SJSA1 (cell line): ENCODE data around the gene IARS2. TPM values are rescaled to one million over a fixed set of nuclear protein-coding genes. Genes with fewer than 3 reads are reported as not detected.
"Not testable (repeated sequence)": the region's sequence is repeated elsewhere in the genome, so short reads cannot be mapped to it uniquely, and the experiment has no call there.

ENCODE experiments used
- DNase-seq, 2 experiments: peaks; one replicate each; pipeline ENCODE4 v3.0.0-alpha.2; 2015 to 2020; ENCODE audit warnings: low spot score in 2 of 2, low read depth in 1 of 2
- H3K27ac ChIP-seq: fragments of 250-450 bp; sonication (Bioruptor Pico); 2 replicates; pipeline ENCODE4 v1.5.1; 2020; ENCODE audit warnings: mild to moderate bottlenecking, moderate library complexity
- H3K27me3 ChIP-seq: fragments of 250-450 bp; sonication (Bioruptor Pico); replicated peaks from 2 replicates; pipeline ENCODE4 v1.5.1; 2020; ENCODE audit warnings: mild to moderate bottlenecking, moderate library complexity
- H3K36me3 ChIP-seq: fragments of 250-450 bp; sonication (Bioruptor Pico); 2 replicates; pipeline ENCODE4 v1.5.1; 2020; ENCODE audit warnings: mild to moderate bottlenecking
- H3K4me1 ChIP-seq: fragments of 250-450 bp; sonication (Bioruptor Pico); replicated peaks from 2 replicates; pipeline ENCODE4 v1.6.1; 2021; ENCODE audit warnings: mild to moderate bottlenecking
- H3K4me3 ChIP-seq: fragments of 250-450 bp; sonication (Bioruptor Pico); 2 replicates; pipeline ENCODE4 v1.5.1; 2020; ENCODE audit warnings: mild to moderate bottlenecking
- H3K9me3 ChIP-seq: fragments of 250-450 bp; sonication (Bioruptor Pico); replicated peaks from 2 replicates; pipeline ENCODE4 v1.5.1; 2020; ENCODE audit warnings: mild to moderate bottlenecking
- total RNA-seq: library from RNA; depleted of rRNA; stranded (reverse); fragments of >200 nt; shearing (Covaris generic); gene quantifications from 2 replicates; pipeline ENCODE4 v1.2.3, GENCODE V29; 2014

IARS2 gene
- total RNA-seq, 1 experiment from 2014 or later: 82.9 TPM

DNA sequence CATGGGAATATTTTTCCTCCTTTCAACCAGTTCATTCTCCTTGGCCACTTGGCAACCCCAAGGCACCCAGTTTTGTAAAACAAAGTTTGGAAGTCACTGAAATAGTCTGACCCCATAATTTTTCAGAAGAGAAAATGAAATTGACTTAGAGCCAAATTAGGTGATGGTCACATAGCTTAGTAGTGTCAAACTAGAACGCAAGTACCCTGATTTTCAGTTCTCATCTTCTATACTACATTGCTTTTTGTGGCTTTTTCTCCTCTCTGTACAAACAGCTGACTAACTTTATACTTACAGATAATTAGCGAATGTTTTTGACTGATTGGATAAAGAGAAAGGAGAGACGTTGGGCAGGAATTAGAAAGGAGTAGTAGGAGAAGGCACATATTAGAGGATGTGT, 33.1 kb downstream of the IARS2 start:
- Histone ChIP-seq H3K4me3 (no peak overlapping the region), H3K36me3 (peaks cover 30% of the 10 kb centered on the region), H3K9me3 (no peaks in the 10 kb centered on the region), H3K4me1 (no peaks in the 10 kb centered on the region), H3K27ac (no peak overlapping the region), H3K27me3 (no peaks in the 10 kb centered on the region)
- no peak for DNase-seq

DNA sequence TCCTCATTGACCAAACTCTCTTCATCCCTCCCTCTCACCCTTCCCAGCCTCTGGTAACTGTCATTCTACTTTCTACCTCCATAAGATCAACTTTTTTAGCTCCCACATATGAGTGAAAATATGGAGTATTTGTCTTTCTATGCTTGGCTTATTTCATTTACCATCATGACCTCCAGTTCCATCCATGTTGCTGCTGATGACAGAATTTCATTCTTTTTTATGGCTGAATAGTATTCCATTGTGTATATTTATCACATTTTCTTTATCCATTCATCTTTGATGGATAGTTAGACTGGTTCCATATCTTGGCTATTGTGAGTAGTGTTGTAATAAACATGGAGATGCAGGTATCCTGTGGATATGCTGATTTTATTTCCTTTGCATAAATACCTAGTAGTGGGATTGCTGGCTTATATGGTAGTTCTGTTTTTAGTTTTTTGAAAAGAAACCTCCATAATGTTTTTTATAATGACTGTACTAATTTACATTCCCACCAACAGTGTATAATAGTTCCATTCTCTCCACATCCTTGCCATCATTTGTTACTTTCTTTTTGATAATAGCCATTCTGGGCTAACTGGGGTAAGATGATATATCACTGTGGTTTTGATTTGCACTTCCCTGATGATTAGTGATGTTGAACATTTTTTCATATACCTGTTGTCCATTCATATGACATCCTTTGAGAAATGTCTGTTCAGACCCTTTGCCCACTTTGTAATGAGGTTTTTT, 35.7 kb downstream of the IARS2 start:
- H3K27ac ChIP-seq: no peak overlapping the region
- no peak for DNase-seq
- H3K9me3 ChIP-seq: no peaks in the 10 kb centered on the region
- peaks cover 36% of the 10 kb centered on the region for H3K36me3 ChIP-seq
- no peaks in the 10 kb centered on the region for H3K4me1 ChIP-seq
- no peaks in the 10 kb centered on the region for H3K27me3 ChIP-seq
- H3K4me3 ChIP-seq: no peak overlapping the region

DNA sequence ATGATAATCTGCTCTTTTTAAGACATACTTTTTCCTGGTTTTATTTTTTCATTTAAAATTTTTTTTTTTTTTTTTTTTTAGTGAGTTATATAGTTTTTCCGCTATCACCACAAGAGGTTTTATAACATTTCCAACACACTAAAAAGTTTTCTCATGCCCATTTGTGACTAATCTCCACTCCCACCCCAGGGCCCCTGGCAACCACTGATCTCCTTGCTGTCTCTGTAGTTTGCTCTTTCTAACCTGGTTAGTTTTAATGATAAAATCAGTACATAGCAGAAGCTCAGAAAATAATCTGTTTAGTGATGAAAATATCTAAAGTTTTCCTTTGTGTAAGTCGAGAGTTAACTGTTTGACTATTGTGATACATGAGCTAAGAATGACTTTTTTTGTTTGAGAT, 41.8 kb downstream of the IARS2 start:
- no peak overlapping the region for H3K4me3 ChIP-seq
- H3K27ac ChIP-seq: no peak overlapping the region
- DNase-seq: no peak
- H3K36me3 ChIP-seq: peaks cover 54% of the 10 kb centered on the region
- no peaks in the 10 kb centered on the region for H3K27me3 ChIP-seq
- no peaks in the 10 kb centered on the region for H3K9me3 ChIP-seq
- no peaks in the 10 kb centered on the region for H3K4me1 ChIP-seq

DNA sequence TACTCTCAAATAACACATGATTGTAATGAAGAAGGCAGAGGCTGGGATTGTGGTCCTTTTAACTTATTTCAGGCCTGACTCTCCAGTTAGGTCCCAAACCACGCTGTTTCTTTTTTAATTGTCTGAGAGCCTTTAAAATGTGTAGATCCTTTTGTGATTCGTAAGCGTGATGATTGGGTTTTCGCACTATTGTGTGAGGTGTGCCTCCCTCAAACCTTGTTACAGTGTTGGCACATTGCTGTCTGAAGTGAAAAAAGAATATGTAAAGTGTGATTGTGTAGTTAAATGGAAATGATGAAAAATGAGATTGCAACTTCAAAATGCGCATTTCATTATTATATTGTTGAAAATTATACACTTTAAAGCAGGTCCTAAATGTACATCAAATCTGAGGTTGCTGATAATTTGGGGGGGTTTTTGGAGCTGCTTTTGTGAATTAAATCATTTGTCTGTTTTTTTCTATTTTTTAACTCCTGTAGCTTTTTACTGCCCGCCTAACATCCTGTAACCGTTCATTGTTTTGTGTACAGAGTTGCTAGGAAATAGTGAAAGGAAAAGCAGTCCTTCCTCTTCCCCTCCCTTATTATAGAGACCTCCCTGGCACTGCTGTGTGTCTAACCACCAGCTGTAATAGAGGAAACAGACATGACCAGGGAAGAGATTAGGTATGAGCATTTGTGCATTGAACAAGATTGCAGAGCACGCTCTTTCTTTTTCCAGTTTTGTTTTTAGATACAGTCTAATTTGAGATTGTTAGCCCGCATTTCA, 43.3 kb downstream of the IARS2 start:
- H3K4me3 ChIP-seq: no peak overlapping the region
- no peak overlapping the region for H3K27ac ChIP-seq
- no peaks in the 10 kb centered on the region for H3K4me1 ChIP-seq
- DNase-seq: no peak
- no peaks in the 10 kb centered on the region for H3K9me3 ChIP-seq
- no peaks in the 10 kb centered on the region for H3K27me3 ChIP-seq
- H3K36me3 ChIP-seq: peaks cover 66% of the 10 kb centered on the region

DNA sequence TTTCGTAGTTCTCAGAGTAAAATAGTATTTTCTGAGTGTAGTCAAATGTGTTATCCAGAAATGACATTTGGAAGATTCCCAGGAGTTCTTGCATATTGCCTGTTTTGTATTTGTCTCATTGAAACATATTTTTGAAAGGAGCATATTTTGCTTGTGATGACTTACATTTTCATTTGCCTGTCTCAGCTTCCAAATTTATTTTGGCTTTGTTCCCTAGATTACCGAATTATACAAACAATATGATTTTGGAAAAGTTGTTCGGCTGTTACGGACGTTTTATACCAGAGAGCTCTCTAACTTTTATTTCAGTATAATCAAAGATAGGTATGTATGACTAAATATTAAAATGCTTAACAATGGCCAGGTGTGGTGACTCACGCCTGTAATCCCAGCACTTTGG, 46.0 kb downstream of the IARS2 start:
- H3K9me3 ChIP-seq: no peaks in the 10 kb centered on the region
- H3K36me3 ChIP-seq: peaks cover 61% of the 10 kb centered on the region
- no peak overlapping the region for H3K27ac ChIP-seq
- H3K4me1 ChIP-seq: no peaks in the 10 kb centered on the region
- no peaks in the 10 kb centered on the region for H3K27me3 ChIP-seq
- DNase-seq: no peak
- H3K4me3 ChIP-seq: no peak overlapping the region

DNA sequence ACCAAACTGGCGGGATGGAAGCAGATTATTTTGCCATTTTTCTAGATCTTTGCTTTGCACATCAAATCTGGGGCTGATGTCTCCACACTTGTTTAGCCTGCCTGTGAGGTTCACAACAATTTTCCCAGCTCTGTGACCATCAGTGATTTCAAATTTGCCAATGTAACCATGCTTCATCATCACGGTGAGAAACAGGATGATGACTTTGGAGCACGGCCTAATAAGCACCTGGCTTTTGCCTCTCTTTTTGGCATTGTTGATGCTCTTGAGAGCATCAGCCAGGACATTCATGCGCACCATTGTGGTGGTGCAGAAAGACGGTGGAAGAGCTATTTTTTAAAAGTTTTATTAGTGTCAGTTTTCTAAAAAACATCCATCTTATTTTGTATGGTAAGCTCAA, 50.1 kb downstream of the IARS2 start:
- Histone ChIP-seq H3K27ac (no peak overlapping the region), H3K9me3 (no peaks in the 10 kb centered on the region), H3K4me1 (no peaks in the 10 kb centered on the region), H3K27me3 (no peaks in the 10 kb centered on the region), H3K4me3 (no peak overlapping the region), H3K36me3 (peaks cover 56% of the 10 kb centered on the region)
- DNase-seq: no peak

DNA sequence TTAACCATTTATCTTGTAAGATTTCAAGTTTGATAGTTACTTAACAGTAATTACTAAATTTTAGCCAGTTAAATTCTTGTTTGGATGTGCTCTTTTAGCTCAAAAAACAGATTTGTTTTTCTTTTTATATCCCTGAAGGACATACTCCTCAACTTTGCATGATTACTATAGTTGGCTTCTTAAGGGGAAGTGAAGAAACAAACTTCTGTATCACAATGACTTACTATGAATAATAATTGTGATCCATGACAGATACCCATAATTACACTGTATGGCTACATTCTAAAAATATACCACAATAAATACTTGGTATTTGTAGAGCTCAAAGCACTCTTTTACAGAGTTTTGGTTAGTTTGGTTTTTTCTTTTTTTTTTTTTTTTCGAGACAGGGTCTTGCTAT, 55.8 kb downstream of the IARS2 start:
- Histone ChIP-seq H3K36me3 (peaks cover 56% of the 10 kb centered on the region), H3K27me3 (no peaks in the 10 kb centered on the region), H3K9me3 (no peaks in the 10 kb centered on the region), H3K4me1 (no peaks in the 10 kb centered on the region), H3K27ac (no peak overlapping the region), H3K4me3 (no peak overlapping the region)
- no peak for DNase-seq

DNA sequence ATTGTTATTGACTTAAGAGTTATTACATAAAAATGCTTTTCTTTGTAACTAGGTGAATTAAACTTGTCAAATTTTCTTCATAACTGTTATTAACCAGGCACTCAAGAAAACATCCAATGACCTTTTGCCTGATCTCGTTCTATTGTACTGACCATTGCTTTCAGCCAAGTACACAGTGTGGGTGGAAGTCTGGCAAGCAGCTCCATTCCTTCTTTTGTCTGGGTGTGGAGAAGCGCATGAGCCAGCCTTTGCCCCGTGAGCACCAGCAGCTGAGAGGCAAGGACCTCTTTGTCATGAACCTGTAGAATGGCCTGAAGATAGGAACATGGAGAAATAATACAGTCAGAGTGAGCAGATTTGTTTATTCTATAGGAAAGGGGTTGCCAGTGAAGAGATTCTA, 57.5 kb downstream of the IARS2 start:
- H3K27ac ChIP-seq: no peak overlapping the region
- DNase-seq: no peak
- H3K9me3 ChIP-seq: no peaks in the 10 kb centered on the region
- H3K27me3 ChIP-seq: no peaks in the 10 kb centered on the region
- no peak overlapping the region for H3K4me3 ChIP-seq
- no peaks in the 10 kb centered on the region for H3K4me1 ChIP-seq
- H3K36me3 ChIP-seq: peaks cover 58% of the 10 kb centered on the region

DNA sequence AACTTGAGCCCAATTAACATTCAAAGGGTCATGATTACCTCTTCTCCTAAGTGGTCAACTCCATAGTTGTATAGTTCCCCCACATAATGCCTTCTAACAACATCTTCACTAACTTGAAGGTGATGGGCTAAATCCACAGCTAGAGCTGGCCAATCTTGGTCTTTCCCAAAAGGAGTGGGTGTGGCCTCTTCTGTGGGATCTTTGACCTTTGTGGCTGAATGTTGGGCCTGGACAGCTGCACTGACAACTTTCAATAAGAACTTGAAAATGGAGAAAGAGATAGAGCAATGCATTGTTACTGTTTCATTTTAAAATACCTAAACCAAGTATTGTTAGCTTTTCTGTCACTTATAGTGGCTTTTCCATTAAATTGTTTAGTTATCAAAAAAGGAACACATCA, 59.2 kb downstream of the IARS2 start:
- H3K4me3 ChIP-seq: no peak overlapping the region
- no peaks in the 10 kb centered on the region for H3K4me1 ChIP-seq
- H3K9me3 ChIP-seq: no peaks in the 10 kb centered on the region
- no peak overlapping the region for H3K27ac ChIP-seq
- H3K27me3 ChIP-seq: no peaks in the 10 kb centered on the region
- DNase-seq: no peak
- H3K36me3 ChIP-seq: peaks cover 60% of the 10 kb centered on the region

DNA sequence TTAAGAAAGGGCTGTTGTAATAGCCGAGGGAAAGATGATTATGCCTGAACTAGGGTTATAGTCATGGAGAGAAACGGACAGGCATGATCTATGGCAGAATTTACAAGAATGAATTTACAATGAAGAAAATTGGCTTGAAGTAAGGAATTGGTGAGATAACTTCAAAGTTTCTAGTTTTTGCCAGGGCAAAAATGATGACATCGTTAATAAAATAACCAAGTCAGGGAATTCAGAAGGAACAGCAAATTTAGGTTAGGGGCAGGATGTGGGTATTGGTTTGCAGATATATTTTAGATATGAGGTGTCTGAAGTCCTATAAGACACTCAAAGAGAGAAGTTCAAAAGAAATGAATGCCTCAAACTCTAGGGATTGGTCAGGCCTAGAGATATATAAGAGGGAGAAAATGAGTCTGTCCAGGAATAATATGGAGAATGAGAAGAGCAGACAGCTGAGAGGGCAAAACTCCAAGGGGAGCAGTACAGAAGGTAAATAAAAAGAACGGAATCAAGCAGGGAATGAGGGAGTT, 62.8 kb downstream of the IARS2 start:
- no peaks in the 10 kb centered on the region for H3K4me1 ChIP-seq
- H3K36me3 ChIP-seq: peaks cover 62% of the 10 kb centered on the region
- no peaks in the 10 kb centered on the region for H3K9me3 ChIP-seq
- no peak for DNase-seq
- H3K27ac ChIP-seq: no peak overlapping the region
- H3K4me3 ChIP-seq: no peak overlapping the region
- H3K27me3 ChIP-seq: no peaks in the 10 kb centered on the region

DNA sequence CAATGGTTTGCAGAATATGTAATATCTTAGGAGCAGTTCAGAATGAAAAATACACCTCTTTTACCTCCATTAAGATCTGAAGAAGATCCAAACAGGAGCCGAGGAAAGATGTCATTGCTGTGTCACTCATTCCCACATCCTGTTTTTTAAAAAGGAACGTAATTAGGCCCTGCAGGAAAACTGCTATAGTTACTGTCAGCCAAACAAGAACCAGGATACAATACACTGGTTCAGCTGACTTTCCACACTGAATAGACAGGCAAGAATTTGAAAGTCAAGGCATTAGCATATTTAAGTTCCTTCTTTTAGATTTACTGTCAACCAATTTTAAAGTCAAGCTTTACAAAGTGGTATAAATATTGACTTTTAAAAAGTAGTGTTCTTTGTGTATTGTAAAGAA, 63.8 kb downstream of the IARS2 start:
- no peaks in the 10 kb centered on the region for H3K4me1 ChIP-seq
- H3K36me3 ChIP-seq: peaks cover 53% of the 10 kb centered on the region
- H3K4me3 ChIP-seq: no peak overlapping the region
- no peaks in the 10 kb centered on the region for H3K9me3 ChIP-seq
- DNase-seq: no peak
- no peaks in the 10 kb centered on the region for H3K27me3 ChIP-seq
- H3K27ac ChIP-seq: no peak overlapping the region

DNA sequence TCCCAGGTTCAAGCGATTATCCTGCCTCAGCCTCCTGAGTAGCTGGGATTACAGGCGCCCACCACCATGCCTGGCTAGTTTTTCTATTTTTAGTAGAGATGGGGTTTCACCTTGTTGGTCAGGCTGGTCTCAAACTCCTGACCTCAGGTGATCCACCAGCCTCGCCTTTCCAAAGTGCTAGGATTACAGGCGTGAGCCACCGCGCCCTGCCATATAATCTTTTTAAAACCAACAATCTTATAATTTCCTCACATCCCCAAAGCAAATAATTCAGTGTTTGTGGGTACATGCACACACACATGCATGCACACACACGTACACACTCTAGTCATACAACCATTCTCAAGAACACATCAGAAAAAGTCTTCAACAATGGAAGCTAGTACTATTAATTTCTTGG, 64.6 kb downstream of the IARS2 start:
- not testable (repeated sequence) for H3K27ac ChIP-seq, H3K4me1 ChIP-seq, H3K4me3 ChIP-seq, H3K9me3 ChIP-seq, H3K27me3 ChIP-seq, DNase-seq
- H3K36me3 ChIP-seq: peaks cover 47% of the 10 kb centered on the region

DNA sequence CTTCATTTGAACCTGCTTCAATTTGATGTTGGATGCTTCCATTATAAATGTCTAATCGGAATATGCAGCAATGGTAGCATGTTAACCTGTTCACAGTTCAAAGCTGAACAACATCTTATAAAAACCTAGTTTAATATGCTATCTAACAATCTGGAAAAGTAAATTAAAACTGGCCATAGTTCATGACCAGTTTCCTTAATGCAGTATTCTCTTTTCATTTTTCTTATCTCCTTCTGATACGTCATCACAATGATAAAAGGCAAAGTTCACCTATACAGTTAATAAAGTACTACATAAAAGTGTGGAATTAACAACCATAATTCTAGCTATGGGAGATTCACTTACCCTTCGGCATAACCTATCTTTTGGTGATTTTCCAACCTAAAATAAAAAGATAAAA, 65.1 kb downstream of the IARS2 start:
- Histone ChIP-seq H3K4me1 (no peaks in the 10 kb centered on the region), H3K27me3 (no peaks in the 10 kb centered on the region), H3K27ac (no peak overlapping the region), H3K36me3 (peaks cover 42% of the 10 kb centered on the region), H3K9me3 (no peaks in the 10 kb centered on the region), H3K4me3 (no peak overlapping the region)
- DNase-seq: no peak

DNA sequence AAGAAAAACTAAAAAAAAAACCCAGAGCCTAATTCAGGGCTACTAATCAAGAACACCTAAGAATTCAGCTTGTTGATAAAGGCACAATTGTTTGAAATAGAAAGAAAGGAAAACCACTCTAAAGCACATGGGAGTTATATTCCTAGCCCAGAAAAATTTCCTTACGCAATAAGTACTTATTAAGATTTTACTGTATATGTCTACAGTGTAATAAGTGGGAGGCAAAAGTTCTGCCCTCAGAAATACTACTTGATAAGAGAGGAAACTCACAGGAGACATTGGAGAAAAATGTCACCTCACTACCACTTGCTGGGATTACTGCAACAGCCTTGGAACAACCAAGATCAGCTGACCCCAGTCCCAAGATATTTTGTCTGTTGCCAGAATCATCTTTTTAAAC, 66.1 kb downstream of the IARS2 start:
- Histone ChIP-seq H3K27me3 (no peaks in the 10 kb centered on the region), H3K4me3 (no peak overlapping the region), H3K27ac (no peak overlapping the region), H3K4me1 (no peaks in the 10 kb centered on the region), H3K9me3 (no peaks in the 10 kb centered on the region), H3K36me3 (peaks cover 40% of the 10 kb centered on the region)
- no peak for DNase-seq
